GM19239 (cell line): ENCODE results near the gene DEFB132.

ENCODE experiments used
- DNase-seq: peaks from one replicate; pipeline ENCODE4 v3.0.0; 2011; ENCODE audit warnings: low spot score; ENCODE audit not compliant: insufficient read length
- FAIRE-seq: peaks from 2 replicates; lab custom pipeline; 2011; peaks lifted over from hg19 to GRCh38; lab: Jason Lieb, UNC

DEFB132 gene

DNA sequence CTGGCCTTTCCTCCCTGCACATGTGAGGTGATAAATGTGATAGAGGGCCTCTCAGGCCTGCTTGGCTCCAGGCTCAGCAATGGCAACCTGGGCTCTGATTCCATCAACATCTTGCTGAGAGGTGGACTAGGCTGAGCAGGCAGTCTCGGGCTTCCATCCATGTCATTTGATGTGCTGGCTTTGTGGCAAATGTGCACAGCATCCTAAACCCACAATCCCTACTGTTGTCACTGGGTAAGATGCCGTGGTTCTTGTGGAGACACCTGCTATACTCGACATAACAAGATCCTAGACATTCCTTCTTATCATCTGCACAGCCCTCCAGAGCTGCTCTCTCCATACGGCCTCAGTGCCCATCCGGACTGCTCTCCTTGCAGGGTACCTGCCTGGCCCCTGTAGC lies 37.1 kb downstream of the DEFB132 start:
- FAIRE-seq (no peak), DNase-seq (no peak)

DNA sequence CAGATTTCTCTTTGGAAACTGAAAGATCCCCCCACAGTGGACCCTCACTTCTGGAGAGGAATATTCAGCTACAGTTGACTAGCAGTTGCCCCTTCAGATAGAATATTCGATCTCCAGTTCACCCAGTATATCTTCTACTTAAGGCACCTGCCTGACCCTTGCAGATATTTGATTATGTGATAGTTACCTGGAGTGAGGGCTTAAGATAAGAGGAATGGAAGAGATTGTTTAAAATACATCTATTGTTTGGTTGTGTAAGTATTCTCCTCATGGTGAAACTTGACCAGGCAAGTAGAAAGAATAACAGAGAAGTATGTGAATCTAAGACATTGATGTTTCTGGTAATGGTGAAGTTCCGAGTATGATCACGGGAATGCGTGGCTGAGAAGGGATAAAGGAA lies 38.3 kb downstream of the DEFB132 start:
- DNase-seq, result no peak
- FAIRE-seq, result no peak

DNA sequence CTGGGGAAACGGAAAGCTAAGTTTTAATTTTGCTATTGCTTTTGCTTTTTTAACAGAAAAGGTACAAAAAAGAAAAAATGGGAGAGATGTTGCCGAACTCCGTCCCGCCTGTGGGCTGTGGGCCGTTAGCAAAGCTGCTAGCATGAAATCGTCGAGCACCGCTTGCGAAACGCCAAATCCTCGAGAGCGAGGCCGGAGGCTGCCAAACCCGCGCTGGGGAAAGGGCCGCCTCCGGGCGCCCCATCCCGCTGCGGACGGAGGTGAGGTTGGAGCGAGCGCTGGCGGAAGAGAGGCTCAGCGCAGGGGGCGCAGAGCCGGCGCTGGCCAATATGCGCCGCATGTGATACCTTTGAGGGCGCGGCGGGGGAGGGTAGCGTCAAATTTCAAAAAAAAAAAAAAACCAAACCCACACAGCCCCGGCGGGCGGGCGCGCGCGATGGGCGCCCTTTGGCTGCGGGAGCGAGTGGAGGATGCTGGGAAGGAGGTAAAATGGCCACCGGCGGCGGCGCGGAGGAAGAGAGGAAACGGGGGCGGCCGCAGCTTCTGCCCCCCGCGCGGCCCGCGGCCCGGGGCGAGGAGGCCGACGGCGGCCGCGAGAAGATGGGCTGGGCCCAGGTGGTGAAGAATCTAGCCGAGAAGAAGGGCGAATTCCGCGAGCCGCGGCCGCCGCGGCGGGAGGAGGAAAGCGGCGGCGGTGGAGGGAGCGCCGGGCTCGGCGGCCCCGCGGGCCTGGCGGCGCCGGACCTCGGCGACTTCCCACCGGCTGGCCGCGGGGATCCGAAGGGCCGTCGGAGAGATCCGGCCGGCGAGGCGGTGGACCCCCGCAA lies 39.8 kb downstream of the DEFB132 start, which contains the start of gene ZCCHC3:
TSS of gene ZCCHC3 (plus strand) at position 473 of the 827 bp plus-strand sequence. CDS start at position 490, 17 bp downstream.
- FAIRE-seq, result peak; percentile 87
- peak; percentile 85 for DNase-seq

GRCh38 chr20:297925-298775 lies 40.6 kb downstream of the DEFB132 start:
- peak; percentile 80 for FAIRE-seq

DNA sequence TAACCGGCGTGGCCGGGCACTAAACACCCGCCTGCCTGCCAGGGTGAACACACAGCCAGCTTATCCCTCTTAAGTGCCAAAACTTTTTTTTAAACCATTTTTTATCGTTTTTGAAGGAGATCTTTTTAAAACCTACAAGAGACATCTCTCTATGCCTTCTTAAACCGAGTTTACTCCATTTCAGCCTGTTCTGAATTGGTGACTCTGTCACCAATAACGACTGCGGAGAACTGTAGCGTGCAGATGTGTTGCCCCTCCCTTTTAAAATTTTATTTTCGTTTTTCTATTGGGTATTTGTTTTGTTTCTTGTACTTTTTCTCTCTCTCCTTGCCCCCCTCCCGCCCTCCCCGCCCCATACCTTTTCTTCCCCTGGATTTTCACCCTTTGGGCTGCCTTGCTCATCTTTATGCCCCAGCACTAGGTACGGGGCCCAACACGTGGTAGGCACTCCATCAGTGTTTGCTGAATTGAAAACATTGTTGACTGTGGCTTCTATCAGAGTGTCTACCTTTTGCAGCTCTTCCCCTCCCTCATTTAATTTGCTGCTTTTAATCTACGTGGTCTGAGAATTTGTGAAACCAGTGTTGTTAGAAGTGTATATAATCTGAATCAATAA lies 41.4 kb downstream of the DEFB132 start:
- FAIRE-seq, result no peak
- DNase-seq, result no peak

More at GRCh38 chr20:297925-298775, 40.6 kb downstream of the DEFB132 start:
- peak; percentile 53 for DNase-seq

GRCh38 chr20:300345-300990 lies 42.9 kb downstream of the DEFB132 start:
- no peak for FAIRE-seq
- DNase-seq, result no peak

DNA sequence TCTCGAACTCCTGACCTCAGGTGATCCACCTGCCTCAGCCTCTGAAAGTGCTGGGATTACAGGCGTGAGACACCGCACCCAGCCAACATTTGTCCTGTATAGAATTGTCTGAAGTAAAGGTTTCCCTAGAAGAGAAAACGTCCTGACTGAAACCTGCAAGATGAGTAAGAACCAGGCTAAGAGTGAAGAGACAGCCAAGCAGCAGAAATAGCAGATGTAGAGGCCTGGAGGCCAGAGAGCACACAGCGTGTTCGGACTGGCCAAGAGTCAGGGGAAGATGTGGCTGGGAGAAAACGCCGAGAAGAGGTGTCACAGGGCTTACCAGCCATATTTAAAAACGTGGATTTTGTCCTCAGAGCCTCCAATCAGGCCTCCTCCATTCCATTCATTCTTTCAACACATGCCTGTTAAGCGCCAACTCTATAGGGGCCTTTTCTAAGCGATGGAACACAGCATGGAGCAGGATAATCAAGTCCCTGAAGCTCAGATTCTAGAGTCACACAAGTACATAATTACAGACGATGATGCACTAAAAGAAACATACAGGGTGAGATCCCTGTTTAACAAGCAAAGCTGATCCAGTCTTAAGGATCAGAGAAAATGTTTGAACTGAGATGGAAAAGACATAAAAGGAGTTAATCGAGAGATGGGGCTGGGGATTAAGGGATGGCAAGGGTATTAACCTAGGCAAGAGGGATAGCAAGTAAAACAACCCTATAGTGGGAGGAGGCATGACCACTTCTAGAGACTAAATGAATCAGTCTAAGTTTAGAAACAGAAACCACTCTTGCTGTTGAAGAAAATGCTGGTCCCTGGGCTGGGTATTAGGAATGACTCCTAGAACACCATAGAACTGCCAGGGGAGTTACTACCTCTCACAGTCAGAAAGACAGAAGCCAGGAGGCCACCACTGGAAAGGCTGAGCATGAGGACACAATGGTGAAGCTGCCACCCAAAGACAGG lies 44.6 kb downstream of the DEFB132 start:
- no peak for DNase-seq
- FAIRE-seq, result no peak

DNA sequence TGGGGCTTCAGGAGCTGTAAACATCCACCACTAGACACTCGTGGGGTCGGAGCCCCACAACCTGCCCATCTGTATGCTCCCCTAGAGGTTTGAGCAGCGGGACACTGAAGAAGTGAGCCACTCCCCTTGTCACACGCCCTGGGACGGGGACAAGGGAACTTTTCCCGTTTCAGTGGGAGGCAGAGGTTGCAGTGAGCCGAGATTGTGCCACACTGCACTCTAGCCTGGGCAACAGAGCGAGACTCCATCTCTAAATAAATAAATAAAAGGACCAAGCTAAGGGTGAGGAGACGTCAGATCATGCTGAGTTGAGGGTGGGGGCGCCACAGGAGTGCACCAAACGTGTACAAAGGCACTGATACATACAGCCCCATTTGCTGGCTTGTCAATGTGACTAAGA lies 48.2 kb downstream of the DEFB132 start:
- DNase-seq, result no peak
- no peak for FAIRE-seq

GRCh38 chr20:308427-309038 lies 51.0 kb downstream of the DEFB132 start:
- no peak for FAIRE-seq
- DNase-seq, result no peak

- DNase-seq, result no peak
- FAIRE-seq, result peak; percentile 28
Measured at GRCh38 chr20:309306-309840, 51.8 kb downstream of the DEFB132 start.

DNA sequence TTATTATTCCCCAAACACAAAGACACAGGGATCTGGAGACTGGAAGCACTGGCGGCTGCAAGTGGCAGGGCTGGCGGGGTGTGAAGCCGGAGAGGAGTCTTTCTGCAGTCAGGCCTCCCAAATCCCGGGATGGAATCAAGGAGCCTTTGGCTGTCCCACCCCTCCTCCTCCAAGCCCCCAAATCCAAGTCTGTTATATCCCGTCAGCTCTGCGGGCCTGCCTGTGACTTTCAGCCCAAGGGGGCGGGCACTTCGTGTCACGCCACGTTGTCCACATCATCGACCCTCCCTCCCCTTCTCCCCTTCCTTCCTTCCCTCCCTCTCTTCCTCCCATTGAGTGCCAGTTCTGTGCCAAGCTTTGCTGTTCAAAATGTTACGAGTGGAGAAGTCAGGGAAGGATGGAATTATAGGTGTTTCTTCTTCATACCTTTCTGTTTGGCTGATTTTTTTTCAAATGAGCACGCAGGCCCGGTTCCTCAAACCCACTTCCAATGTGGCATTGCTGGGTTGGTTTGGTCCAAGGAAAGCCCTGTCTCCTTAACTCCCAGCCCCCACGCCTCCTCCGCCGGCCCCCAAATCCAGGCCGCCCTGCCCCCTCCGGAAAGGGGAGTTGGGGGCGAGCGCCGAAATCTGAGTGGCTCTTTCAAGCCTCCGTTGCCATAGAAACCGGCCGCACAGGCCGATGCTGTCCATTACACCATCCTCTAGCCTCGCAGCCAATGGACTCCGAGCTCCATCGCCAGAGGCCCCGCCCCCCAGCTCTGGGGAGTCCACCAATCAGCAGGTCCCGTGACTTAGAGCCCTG lies 52.5 kb downstream of the DEFB132 start:
- peak; percentile 97 for FAIRE-seq
- peak; percentile 91 for DNase-seq

GRCh38 chr20:310645-311044 lies 53.1 kb downstream of the DEFB132 start:
- DNase-seq (no peak), FAIRE-seq (no peak)
